ENCODE results near the gene PEX5L.
A peak's percentile ranks its signal among the peaks of the same experiment; 100 is the strongest.
"Not testable (repeated sequence)": the region's sequence is repeated elsewhere in the genome, so short reads cannot be mapped to it uniquely, and the experiment has no call there.

PEX5L gene, protein sequence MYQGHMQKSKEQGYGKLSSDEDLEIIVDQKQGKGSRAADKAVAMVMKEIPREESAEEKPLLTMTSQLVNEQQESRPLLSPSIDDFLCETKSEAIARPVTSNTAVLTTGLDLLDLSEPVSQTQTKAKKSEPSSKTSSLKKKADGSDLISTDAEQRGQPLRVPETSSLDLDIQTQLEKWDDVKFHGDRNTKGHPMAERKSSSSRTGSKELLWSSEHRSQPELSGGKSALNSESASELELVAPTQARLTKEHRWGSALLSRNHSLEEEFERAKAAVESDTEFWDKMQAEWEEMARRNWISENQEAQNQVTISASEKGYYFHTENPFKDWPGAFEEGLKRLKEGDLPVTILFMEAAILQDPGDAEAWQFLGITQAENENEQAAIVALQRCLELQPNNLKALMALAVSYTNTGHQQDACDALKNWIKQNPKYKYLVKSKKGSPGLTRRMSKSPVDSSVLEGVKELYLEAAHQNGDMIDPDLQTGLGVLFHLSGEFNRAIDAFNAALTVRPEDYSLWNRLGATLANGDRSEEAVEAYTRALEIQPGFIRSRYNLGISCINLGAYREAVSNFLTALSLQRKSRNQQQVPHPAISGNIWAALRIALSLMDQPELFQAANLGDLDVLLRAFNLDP

DNA sequence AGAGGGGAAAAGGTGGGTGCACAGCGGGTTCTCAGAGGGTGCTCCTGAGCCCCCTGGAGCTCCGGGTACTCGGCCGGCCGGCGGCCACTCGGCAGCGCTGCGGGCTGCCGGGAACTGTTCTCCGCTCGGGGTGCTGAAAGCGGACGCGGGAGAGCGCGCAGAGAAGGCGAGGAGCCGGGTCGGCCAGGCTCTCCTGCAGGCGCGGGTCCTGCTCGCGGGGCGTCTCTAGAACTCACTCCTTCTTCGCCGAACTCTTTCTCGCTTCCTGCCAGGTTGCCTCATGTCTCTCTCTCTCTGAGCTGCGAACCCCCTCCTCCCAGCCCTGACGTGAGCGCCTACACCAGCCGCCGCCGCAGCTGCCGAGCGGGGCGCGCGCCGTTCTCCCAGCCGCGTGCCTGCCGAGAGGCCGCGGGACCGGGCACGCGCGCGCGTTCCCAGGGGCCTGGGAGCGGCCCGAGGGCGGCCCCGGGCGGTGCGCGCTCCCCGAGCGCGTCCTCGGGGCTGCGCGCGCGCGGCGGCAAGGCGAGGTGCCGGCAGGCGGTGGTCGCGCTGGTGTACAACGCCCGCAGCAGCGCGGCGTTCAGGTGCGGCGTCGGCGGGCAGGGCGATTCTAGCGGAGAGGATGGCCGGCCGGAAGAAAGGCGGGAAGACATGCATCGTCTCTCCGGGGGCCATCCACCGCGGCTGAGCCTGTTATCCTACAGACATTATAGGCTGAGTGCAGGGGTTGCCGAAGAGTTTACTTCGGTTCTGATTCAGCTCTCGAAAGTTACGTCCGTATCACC, at the start of gene PEX5L:
Gene PEX5L, minus strand, starts transcription at position 267 of the 785 bp plus-strand sequence. CDS start 338 bp downstream, outside the sequence.
- DNase-seq (ENCODE audit: low read depth, low spot score), result peak; percentile 90

DNA sequence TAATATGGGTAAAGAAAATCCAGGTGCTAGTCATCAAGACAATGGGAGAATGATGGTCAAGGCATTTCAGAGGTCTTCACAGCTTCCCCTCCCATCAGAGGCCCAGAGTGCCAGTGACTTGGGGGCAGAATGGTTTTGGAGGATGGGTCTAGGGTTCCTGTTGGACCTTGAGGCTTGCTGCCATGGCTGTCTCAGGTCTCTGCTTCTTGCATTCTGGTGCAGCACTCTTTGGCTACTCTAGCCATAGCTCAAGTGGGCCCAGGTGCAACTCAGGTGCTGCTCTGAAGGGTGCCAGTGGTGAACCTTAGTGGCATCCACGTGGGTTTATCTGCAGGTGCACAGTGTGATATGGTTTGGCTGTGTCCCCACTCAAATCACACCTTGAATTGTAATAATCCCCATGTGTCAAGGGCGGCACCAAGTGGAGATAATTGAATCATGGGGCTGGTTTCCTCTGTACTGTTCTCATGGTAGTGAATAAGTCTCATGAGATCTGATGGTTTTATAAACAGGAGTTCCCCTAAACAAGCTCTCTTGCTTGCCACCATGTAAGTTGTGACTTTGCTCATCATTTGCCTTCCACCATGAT, 48.5 kb upstream of the PEX5L start:
- no peak for DNase-seq (ENCODE audit: low read depth, low spot score)

DNA sequence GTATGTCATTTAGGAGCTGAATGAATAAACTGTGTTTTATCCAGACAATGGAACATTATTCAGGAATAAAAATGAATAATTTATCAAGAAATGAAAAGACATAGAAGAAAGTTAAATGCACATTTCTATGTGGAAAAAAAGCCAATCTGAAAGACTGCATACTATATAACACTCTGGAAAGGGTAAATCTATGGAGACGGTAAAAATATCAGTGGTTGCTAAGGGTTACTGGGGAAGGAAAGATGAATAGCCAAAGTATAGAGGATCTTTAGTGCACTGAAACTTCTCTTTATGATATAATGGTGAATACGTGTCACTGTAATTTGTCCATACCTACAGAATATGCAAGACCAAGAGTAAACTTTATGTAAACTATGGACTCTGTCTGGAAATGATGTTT, 46.0 kb upstream of the PEX5L start:
- DNase-seq (ENCODE audit: low read depth, low spot score), result no peak

DNA sequence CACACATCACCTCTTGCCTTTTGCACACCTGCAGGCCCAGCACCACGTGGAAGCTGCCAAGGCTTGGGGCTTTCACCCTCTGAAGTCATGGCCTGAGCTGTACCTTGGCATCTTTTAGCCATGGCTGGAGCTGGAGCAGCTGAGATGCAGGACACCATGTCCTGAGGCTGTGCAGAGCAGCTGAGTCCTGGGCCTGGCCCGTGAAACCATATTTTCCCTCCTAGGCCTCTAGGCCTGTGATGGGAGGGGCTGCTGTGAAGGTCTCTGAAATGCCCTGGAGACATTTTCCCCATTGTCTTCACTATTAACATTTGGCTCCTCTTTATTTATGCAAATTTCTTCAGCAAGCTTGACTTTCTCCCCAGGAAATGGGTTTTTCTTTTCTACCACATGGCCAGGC, 41.9 kb upstream of the PEX5L start:
- peak; percentile 37 for DNase-seq (ENCODE audit: low read depth, low spot score)

DNA sequence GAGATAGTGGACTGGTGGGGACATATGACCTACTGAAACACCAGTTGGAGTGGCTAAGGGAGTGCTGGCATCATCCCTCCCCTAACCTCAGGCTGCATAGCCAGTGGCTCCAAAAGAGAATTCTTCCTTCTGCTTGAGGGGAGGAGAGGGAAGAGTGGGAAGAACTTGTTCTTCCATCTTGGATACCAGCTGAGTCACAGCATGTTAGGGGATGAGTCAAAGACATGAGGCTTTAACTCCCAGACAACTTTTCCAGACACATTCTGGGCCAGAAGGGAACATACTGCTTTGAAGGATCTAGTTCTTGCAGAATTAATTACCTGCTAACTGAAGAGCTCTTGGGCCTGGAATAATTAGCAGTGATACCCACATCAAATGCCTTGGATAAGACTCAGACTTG, 36.8 kb upstream of the PEX5L start:
- DNase-seq (ENCODE audit: low read depth, low spot score), result no peak

DNA sequence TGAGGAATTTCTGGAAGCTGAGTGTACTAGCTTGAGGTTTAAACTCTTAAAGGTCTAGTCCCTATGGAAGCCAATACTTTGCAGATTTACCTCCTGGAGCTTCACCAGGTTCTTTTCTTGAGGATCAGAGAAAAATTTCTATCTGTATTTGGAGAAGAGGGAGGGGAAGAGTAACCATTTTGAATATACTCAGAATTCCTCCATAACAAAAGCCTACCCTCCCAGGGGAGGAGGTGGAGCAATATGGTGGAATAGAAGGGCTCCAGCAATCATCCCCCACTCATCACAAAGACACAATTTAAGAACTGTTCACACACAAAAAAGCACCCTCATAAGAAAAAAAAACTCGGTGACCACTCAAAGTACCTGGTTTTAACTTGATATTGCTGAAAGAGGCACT, 36.0 kb upstream of the PEX5L start:
- DNase-seq (ENCODE audit: low read depth, low spot score), result no peak

DNA sequence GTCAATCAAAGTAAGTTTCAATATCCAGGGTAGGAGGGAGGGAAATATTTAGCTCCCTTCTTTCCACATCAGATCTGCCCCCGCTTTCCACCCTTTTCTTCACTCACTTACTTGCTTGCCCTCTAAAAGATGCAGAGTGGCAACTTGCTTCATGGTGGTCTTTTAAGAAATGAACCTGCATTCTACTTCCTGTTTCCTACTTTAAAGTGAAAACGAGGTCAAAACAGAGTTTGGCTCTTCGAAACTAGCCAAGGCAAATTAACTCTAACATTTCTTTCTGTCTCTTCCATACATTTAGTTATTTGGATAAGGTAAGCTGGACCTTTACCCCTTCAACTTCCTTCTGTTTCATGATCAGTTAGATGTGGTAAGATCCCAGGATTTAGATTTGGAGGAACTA, 34.2 kb upstream of the PEX5L start:
- DNase-seq (ENCODE audit: low read depth, low spot score), result no peak

DNA sequence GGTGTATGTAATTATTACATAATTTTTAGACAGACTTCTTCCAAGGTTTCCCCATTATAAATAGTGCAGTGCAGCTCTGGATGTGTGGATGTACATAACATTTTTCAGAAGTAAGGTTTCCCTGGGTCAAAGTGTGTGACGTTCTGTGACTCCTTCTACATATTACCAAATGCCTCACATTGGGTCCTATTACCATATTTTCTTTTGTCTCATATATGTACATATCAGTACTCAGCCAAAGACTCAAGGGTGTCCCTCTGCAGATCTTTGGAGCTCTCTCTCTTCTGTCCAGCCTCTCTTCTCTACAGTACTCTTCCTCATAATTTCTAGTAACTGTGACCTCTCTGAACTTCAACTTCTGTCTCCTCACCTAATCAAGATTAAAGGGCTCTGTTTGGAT, 31.3 kb upstream of the PEX5L start:
- DNase-seq (ENCODE audit: low read depth, low spot score), result no peak

DNA sequence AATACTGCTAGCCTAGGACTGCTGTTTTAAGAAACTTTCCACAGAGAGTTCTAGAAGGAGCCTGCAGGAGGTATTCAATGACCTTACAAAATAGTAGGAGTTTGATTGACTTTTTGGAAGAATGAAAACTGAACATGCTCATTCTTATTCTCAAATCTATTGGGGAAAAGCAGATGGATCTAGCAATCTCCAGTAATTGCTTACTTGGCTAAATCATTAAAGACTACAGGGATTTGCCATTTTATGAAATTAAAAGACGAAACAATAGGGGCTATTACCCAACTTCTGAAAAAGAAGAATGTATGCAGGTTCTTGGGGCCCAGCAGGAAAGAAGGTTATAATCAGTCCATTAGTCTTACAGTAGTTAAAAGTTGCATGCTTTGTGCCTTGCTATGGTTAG, 29.9 kb upstream of the PEX5L start:
- DNase-seq (ENCODE audit: low read depth, low spot score), result no peak

DNA sequence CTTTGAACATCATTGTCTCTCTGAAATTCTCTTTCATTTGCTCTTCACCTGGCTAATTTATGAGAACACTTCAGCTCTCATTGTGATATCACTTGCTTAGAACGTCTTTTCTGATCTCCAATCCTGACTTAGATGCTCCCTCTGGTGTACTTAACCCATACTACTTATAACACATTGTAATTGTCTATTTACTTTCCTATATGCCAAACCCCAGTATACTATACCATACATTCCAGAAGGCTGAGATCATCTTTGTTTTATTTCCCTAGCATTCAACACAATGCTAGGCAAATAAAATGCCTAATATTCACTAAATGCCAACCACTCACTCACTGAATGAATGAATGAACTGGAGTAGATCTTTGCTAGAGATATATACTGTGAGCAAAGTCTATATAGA, 27.0 kb upstream of the PEX5L start:
- DNase-seq (ENCODE audit: low read depth, low spot score), result no peak

DNA sequence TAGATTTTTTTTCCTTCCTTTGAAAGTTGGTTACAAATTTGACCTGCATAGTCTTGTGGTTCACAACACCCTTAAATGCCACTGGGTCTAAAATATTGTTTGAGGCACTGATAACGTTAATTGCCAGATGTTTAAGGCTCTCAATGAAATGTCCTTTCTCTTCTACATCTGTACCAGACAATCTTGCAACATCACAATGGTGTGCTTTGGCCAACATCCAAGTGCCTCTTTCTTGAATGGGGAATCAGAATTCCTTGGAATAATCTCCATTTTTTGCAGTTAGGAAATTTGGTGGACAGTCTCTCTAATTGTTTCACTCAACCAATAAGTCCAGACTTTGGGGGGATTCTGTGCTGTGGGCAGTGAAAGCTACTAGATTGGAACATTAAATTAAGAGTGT, 26.0 kb upstream of the PEX5L start:
- no peak for DNase-seq (ENCODE audit: low read depth, low spot score)

DNA sequence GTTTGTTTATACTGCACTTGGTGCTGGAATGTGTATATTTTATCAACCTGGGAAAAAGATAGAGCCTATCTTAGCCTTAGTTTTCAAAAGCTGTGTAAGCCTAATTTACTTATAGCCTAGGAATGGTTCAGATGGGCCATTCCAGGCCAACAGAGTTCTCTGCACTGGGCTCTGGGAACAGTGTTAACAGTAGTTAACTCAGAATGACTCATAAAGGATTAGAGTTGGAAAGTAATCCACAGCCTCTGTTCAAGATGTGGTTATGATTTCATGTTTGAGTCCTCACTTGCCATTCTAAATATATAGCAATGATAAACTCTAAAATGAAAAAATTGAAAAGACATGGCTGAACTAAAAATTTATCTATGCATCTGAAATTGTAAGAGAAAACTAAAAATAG, 22.6 kb upstream of the PEX5L start:
- no peak for DNase-seq (ENCODE audit: low read depth, low spot score)

DNA sequence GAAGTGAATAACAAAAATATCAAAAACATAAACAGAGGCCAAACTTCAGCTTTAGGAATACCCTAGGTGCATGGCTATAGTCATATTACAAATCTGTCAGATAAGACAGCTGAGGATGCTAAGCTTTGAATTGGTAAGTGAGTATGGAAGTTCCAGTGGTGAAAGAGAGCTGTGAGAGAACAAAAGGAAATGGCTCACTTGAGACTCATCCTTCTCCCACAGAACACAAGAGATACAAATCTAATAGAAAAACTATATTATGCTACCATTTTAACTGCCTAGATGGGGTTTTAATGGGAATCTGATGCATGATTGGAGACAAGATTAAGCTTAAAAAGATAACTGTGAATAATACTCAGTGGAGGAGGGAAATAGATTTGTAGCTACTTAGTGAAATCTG, 21.5 kb upstream of the PEX5L start:
- DNase-seq (ENCODE audit: low read depth, low spot score), result no peak

DNA sequence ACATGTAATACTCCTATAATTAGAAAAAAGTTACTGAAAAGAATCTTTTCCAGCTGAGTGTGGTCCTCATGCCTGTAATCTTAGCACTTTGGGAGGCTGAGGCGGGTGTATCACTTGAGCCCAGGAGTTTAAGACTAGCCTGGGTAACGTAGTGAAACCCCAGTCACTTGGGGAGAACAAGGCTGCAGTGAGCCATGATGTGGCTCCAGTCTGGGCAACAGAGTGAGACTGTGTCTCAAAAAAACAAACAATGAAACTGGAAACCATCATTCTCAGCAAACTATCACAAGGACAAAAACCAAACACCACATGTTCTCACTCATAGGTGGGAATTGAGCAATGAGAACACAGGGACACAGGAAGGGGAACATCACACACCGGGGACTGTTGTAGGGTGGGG, 18.9 kb upstream of the PEX5L start:
- not testable (repeated sequence) for DNase-seq (ENCODE audit: low read depth, low spot score)

DNA sequence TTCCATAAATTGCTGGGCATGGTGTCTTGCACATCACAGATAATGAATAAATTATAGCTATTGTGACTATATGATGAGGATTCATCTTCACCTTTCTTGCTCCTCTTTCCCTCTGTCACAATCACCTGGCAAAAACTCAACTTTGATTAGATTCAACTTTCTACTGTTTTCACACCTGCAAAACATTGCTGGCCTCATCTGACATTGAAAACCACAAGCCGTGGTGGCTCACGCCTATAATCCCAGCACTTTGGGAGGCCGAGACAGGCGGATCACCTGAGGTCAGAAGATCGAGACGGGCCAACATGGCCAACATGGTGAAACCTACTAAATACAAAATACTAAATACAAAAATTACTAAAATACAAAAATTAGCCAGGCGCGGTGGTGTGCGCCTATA, 12.7 kb upstream of the PEX5L start:
- no peak for DNase-seq (ENCODE audit: low read depth, low spot score)

DNA sequence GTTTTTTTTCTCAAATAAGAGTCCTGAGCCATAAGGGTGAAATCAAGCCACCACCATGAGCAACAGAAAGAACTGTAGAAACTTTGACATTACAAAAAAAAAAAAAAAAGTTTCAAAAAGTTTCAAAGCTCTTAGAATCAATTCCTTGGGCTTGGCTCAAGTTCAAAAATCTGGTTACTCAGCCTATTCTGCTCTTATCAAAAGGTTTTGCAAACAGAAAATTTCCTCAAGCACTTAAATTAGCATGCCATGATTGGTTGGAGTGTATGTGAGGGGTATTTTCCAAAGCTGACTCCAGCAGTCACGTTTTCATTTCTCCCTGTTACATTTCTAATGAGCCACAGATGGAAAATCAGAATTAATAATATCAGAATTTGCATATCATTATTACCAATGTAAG, 12.1 kb upstream of the PEX5L start:
- DNase-seq (ENCODE audit: low read depth, low spot score), result no peak

DNA sequence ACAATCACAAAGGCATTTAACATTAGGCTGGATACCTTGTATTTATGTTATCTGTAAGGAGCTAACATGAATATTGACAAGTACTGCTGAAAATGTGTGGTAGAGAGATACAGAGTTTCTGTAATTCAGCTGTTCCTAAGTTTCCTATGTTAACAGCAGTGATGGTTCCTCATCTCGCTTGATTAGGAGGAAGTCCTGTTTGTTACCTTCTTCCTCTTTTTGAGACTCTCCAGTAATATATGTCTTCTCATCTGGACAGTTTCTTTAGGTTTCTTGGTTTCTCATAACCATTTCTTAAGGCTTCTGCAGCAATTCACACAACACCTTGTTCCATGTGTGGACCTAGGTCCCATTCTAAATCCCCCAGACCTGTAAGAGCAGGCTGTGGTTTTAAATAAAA, 11.4 kb upstream of the PEX5L start:
- DNase-seq (ENCODE audit: low read depth, low spot score), result no peak

DNA sequence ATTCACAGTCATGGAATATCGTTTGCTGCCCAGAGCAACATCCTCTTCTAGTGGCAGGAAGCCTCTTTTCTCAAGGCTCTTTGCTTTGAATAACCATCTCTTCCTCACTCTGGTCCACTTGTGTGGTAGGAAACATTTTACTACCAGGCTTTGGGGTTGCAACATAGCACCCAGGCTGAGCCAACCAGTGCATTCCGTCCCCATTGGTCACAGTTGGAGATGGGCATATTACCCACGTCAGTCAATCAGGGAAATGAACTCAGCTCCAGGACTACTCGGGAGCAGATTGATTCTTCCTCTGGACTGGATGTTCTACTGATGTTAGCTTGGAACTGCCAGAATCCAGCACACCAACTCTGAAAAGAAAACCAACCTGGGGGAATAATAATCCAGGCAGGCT, 4.2 kb upstream of the PEX5L start:
- no peak for DNase-seq (ENCODE audit: low read depth, low spot score)

DNA sequence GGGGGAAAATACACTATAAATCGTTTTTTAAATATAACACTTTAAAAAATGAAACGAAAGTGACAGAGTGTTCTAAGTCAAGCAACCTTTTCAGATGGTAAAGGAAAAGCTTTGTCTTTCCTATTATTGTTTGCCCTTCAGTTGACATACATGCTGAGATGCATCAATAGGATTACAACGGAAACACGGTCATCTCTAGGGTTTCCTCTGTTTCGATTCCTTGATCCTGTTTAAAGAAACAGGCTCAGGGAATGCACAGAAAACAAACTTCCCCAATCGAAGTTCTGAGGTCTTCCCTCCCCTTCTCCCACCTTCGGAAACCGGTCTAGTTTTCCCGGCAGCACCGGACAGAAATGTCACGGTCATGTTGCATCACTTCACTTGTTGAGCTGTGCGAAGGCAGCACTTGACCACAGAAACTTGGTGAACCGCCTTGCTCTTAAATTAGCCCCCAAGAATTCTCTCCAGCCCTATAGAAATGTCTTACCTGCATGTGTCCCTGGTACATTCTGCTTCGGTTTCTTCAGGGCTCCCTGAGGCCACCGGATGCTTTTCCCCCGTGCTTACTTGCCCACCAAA, 556 bp downstream of the PEX5L start:
- DNase-seq (ENCODE audit: low read depth, low spot score), result no peak

DNA sequence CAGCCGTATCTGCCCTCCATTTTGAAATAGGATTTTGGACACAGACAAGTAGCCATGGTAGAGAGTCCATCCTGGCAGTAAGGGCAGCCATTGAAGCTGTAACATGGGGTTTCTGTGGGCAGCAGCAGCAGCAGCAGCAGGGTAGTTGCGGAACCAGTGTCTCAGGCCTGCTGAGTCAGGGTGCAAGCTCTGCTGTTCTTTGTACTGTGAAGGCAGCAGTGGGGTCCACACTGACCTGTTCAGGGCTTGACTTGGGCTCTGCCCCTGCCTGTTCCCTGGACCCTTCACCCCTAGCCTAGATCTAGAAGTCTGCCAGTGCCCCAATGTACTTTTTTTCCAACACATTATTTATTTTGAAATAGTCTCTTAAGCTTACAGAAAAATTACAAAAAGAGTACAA, 9.7 kb downstream of the PEX5L start:
- no peak for DNase-seq (ENCODE audit: low read depth, low spot score)

DNA sequence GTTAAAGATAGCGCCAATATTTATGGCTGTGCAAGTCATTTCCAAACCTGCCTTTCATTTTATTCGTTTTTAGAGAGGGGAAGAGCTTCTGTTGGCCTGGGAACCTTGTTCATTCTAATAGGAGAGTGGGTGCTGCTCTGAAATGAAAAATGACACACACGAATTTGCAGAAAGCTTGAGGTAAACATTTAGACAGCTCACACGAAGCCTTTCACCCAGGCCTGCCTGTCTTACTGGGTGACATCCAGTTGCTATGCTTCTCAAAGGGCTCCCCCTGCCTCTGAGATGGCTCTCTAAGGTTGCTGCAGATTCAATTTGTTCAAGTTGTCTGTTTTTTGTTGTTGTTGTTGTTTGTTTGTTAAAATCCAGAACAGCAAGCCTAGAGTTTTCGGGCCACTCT, 18.2 kb downstream of the PEX5L start:
- DNase-seq (ENCODE audit: low read depth, low spot score), result no peak

DNA sequence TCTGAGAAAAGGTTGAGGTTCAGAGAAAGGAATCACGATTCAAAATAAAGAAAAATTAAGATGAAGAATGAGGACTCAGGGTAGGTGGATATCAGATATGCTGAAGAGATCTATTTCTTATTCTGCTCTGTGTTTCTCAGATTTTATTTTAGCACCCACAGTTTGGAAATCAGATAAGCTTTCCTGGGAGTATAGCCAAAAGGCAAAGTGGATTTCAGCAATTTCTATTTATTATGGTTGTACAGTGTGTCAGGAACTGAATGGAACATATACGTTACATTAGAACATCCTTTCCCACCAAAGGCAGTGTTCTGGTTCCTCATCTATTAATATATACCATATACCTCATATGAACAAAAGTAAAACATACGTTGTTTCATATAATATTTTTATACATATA, 18.9 kb downstream of the PEX5L start:
- no peak for DNase-seq (ENCODE audit: low read depth, low spot score)

All from ELF-1 (cell line).